ENCODE measurements around the gene SUN2. TPM values are rescaled to one million over a fixed set of nuclear protein-coding genes. Genes with fewer than 3 reads are reported as not detected.
A peak's percentile ranks its signal among the peaks of the same experiment; 100 is the strongest.

The SUN2 gene
- total and polyA plus RNA-seq, 7 donors, result 57.6 to 152 (median 101) TPM

- Histone ChIP-seq H3K27ac (no peak overlapping the region), H3K27me3 (ENCODE audit: insufficient read depth in 3 of 3, low read length in 2 of 3) (no peaks in the 10 kb centered on the region), H3K9me3 (no peaks in the 10 kb centered on the region), H3K36me3 (ENCODE audit: insufficient read depth in 1 of 2, low read depth in 1 of 2) (peaks cover 8 to 100% of the 10 kb centered on the region in 2 donors), H3K4me1 (no peaks in the 10 kb centered on the region), H3K4me3 (no peak overlapping the region)
- DNase-seq, result peak in 1 of 2 donors; percentile 23
- ATAC-seq, result peak in 3 of 4 donors; percentile 30 to 66 (median 38)
- 52 to 74% (median 59%) methylated on average over 3 of the region's 3 CpGs for WGBS, 3 donors
- intact Hi-C loops (cut with DNase I), result no loop called here
- peak; percentile 31 for TF ChIP-seq CTCF (IDR thresholded peaks at IDR 0.05)
These were observed 30.7 kb downstream of the SUN2 start for GRCh38 chr22:38724926-38725571.

GRCh38 chr22:38724176-38724575 is 31.6 kb downstream of the SUN2 start:
- H3K9me3 ChIP-seq, result no peaks in the 10 kb centered on the region
- WGBS, 3 donors, result 96% methylated on average over 7 of the region's 7 CpGs
- no peak for TF ChIP-seq CTCF (IDR thresholded peaks at IDR 0.05)
- DNase-seq (peak in 1 of 2 donors; percentile 26), ATAC-seq (no peak)
- no peaks in the 10 kb centered on the region for H3K27me3 ChIP-seq (ENCODE audit: insufficient read depth in 3 of 3, low read length in 2 of 3)
- no peaks in the 10 kb centered on the region for H3K4me1 ChIP-seq
- no peak overlapping the region for H3K27ac ChIP-seq
- intact Hi-C loops (cut with DNase I), result no loop called here
- peaks cover 8 to 98% of the 10 kb centered on the region in 2 donors for H3K36me3 ChIP-seq (ENCODE audit: insufficient read depth in 1 of 2, low read depth in 1 of 2)
- no peak overlapping the region for H3K4me3 ChIP-seq

GRCh38 chr22:38721551-38721950 is 34.2 kb downstream of the SUN2 start:
- Histone ChIP-seq H3K36me3 (ENCODE audit: insufficient read depth in 1 of 2, low read depth in 1 of 2) (peaks cover 8 to 92% of the 10 kb centered on the region in 2 donors), H3K9me3 (no peaks in the 10 kb centered on the region), H3K4me1 (peaks cover 13% of the 10 kb centered on the region), H3K27ac (no peak overlapping the region), H3K4me3 (no peak overlapping the region), H3K27me3 (ENCODE audit: insufficient read depth in 3 of 3, low read length in 2 of 3) (no peaks in the 10 kb centered on the region)
- ATAC-seq (no peak), DNase-seq (no peak)
- TF ChIP-seq CTCF (IDR thresholded peaks at IDR 0.05), result no peak
- intact Hi-C loops (cut with DNase I), result no loop called here
- 84 to 93% (median 92%) methylated on average over 7 of the region's 7 CpGs for WGBS, 3 donors

- DNase-seq (peak in 1 of 2 donors; percentile 12), ATAC-seq (no peak)
- Histone ChIP-seq H3K9me3 (no peaks in the 10 kb centered on the region), H3K36me3 (ENCODE audit: insufficient read depth in 1 of 2, low read depth in 1 of 2) (peaks cover 5 to 89% of the 10 kb centered on the region in 2 donors), H3K27me3 (ENCODE audit: insufficient read depth in 3 of 3, low read length in 2 of 3) (no peaks in the 10 kb centered on the region), H3K4me1 (peaks cover 14% of the 10 kb centered on the region), H3K27ac (no peak overlapping the region), H3K4me3 (no peak overlapping the region)
- intact Hi-C loops (cut with DNase I), result no loop called here
- 90 to 98% (median 93%) methylated on average over 3 of the region's 3 CpGs for WGBS, 3 donors
- TF ChIP-seq CTCF (IDR thresholded peaks at IDR 0.05), result no peak
These were observed 35.4 kb downstream of the SUN2 start for GRCh38 chr22:38720350-38720749.

- no peak for ATAC-seq
- H3K27me3 ChIP-seq (ENCODE audit: insufficient read depth in 3 of 3, low read length in 2 of 3), result no peaks in the 10 kb centered on the region
- 91 to 93% (median 92%) methylated on average over 6 of the region's 6 CpGs for WGBS, 3 donors
- intact Hi-C loops (cut with DNase I), result no loop called here
- no peak for TF ChIP-seq CTCF (IDR thresholded peaks at IDR 0.05)
- peak in 1 of 2 donors; percentile 7 for DNase-seq
- no peak overlapping the region for H3K27ac ChIP-seq
- no peaks in the 10 kb centered on the region for H3K9me3 ChIP-seq
- H3K36me3 ChIP-seq (ENCODE audit: insufficient read depth in 1 of 2, low read depth in 1 of 2), result peaks cover 5 to 77% of the 10 kb centered on the region in 2 donors
- H3K4me1 ChIP-seq, result peaks cover 23% of the 10 kb centered on the region
- H3K4me3 ChIP-seq, result no peak overlapping the region
These were observed 36.6 kb downstream of the SUN2 start for GRCh38 chr22:38719196-38719595.

Data from psoas muscle (tissue), 8 donors.